K562 (cell line): ENCODE results near the gene AAMP.

Source experiments
- CTBP1 ChIP-seq: fragments of 450-650 bp; IDR thresholded peaks from 2 replicates; pipeline ENCODE4 v1.6.1; 2016; ENCODE audit warnings: borderline replicate concordance
- EZH2 ChIP-seq: IDR thresholded peaks from 2 replicates; pipeline ENCODE4 v1.6.1; 2012; ENCODE audit warnings: low read depth, mild to moderate bottlenecking, inconsistent platforms, low read length, borderline replicate concordance
- NR2C2 ChIP-seq, 2 experiments: fragments of 200-800 bp in 1 of 2; sonication (Bioruptor generic) in 1 of 2; sonication (generic) in 1 of 2; formaldehyde crosslinking in 1 of 2; IDR thresholded peaks; 2 replicates each; pipeline versions ENCODE4 v1.6.1 to v1.8.0; 2016 to 2022; ENCODE audit warnings: mild to moderate bottlenecking in 1 of 2, missing compliant biosample characterization in 1 of 2, missing genetic modification characterization in 1 of 2, missing genetic modification reagents in 1 of 2
- POLR2A ChIP-seq: fragments of 450-650 bp; conservative IDR thresholded peaks from 2 replicates; pipeline ENCODE4 v1.6.1; 2016
- POLR2AphosphoS5 ChIP-seq: IDR thresholded peaks from 2 replicates; pipeline ENCODE4 v1.6.1; 2011; ENCODE audit warnings: mild to moderate bottlenecking, low read depth, low read length, moderate library complexity; ENCODE audit not compliant: control insufficient read depth, insufficient read depth
- ZNF134 ChIP-seq: fragments of 250-450 bp; sonication (Bioruptor Pico); conservative IDR thresholded peaks from 2 replicates; pipeline ENCODE4 v1.4.0; 2020
- TF ChIP-seq, protein P1 (sequence below): sonication (generic); formaldehyde crosslinking; IDR thresholded peaks from 2 replicates; pipeline ENCODE4 v1.8.1; 2023; ENCODE audit warnings: mild to moderate bottlenecking, missing genetic modification reagents
- TF ChIP-seq, protein P2 (sequence below): sonication (generic); formaldehyde crosslinking; IDR thresholded peaks from 2 replicates; pipeline ENCODE4 v1.9.0; 2022; ENCODE audit warnings: mild to moderate bottlenecking, missing genetic modification reagents
- TF ChIP-seq, protein P3 (sequence below): fragments of 450-650 bp; formaldehyde crosslinking; IDR thresholded peaks from 2 replicates; pipeline ENCODE4 v1.4.0; 2022; ENCODE audit warnings: missing genetic modification characterization

DNA sequence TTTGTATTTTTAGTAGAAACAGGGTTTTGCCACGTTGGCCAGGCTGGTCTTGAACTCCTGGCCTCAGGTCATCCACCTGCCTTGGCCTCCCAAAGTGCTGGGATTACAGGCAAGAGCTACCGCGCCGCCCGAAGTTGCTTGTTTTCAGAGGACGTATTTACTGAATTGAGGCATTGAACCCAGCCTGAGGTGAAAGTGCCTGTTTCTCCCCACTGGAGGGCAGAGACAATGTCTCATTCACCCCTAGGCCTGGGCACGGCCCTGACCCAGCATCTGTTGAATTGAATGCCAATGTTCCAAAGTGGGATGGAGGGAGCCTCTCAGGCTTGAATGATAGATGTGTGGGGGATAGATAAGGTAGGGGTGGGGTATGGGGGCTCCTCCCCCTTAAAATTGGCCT lies 26.9 kb upstream of the AAMP start:
- TF ChIP-seq EZH2 (no peak), CTBP1 (no peak), POLR2A (no peak), NR2C2 (CRISPR knock-in tag; IDR thresholded peaks at IDR 0.05) (no peak), NR2C2 (tag; IDR thresholded peaks at IDR 0.05) (no peak), ZNF134 (CRISPR knock-in tag) (no peak), POLR2AphosphoS5 (no peak)
- TF ChIP-seq, protein P1, sequence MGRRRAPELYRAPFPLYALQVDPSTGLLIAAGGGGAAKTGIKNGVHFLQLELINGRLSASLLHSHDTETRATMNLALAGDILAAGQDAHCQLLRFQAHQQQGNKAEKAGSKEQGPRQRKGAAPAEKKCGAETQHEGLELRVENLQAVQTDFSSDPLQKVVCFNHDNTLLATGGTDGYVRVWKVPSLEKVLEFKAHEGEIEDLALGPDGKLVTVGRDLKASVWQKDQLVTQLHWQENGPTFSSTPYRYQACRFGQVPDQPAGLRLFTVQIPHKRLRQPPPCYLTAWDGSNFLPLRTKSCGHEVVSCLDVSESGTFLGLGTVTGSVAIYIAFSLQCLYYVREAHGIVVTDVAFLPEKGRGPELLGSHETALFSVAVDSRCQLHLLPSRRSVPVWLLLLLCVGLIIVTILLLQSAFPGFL (CRISPR knock-in tag), result no peak
- TF ChIP-seq, protein P2, sequence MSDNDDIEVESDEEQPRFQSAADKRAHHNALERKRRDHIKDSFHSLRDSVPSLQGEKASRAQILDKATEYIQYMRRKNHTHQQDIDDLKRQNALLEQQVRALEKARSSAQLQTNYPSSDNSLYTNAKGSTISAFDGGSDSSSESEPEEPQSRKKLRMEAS (CRISPR knock-in tag), result no peak
- TF ChIP-seq, protein P3, sequence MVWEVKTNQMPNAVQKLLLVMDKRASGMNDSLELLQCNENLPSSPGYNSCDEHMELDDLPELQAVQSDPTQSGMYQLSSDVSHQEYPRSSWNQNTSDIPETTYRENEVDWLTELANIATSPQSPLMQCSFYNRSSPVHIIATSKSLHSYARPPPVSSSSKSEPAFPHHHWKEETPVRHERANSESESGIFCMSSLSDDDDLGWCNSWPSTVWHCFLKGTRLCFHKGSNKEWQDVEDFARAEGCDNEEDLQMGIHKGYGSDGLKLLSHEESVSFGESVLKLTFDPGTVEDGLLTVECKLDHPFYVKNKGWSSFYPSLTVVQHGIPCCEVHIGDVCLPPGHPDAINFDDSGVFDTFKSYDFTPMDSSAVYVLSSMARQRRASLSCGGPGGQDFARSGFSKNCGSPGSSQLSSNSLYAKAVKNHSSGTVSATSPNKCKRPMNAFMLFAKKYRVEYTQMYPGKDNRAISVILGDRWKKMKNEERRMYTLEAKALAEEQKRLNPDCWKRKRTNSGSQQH, result no peak
